ENCODE data around the gene DHRS7C. TPM values are rescaled to one million over a fixed set of nuclear protein-coding genes. Genes with fewer than 3 reads are reported as not detected.

DHRS7C gene, protein sequence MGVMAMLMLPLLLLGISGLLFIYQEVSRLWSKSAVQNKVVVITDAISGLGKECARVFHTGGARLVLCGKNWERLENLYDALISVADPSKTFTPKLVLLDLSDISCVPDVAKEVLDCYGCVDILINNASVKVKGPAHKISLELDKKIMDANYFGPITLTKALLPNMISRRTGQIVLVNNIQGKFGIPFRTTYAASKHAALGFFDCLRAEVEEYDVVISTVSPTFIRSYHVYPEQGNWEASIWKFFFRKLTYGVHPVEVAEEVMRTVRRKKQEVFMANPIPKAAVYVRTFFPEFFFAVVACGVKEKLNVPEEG
- total RNA-seq: not detected

GRCh38 chr17:9790889-9791876, at the start of gene DHRS7C:
TSS of gene DHRS7C (minus strand) at chr17:9791592. CDS start at chr17:9791284, 308 bp downstream.

GRCh38 chr17:9825641-9826150, 34.3 kb upstream of the DHRS7C start, which contains the start of gene GLP2R:
TSS of gene GLP2R (plus strand) at chr17:9825924. CDS start at chr17:9826064, 140 bp downstream.

DNA sequence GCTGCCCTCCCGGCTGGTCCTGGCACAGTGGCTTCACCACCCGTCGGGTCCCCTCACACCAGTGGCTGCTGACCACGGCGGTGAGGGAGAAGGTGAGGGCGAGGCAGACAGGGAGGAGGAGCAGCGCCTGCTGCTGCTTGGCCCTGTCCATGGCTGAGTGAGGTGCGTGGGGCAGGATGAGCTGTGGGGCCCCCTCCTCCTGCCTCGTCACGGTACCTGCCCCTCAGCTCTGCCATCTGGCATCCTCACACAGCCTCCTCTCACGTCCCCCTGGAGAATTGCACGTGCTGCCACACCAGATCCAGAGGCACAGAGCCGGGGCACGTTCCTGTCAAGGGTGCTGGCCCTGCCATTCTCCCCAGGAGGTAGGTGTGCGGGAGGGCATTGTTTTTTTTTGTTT, 30.5 kb upstream of the DHRS7C start, which contains the start of gene GSG1L2:
GSG1L2 (minus strand) TSS at position 159 of the 400 bp plus-strand sequence; CDS start at position 151, 8 bp downstream.

Other genes with a start within 250 kb of the DHRS7C start
- gene STX8, start 215.8 kb downstream of the DHRS7C start, total RNA-seq: 100 to 1,000 TPM in 1 of 2 donors, 10 to 100 TPM in 1; 84.7 to 101 TPM
- gene CFAP52, start 214.9 kb downstream of the DHRS7C start, total RNA-seq: not detected
- 1 to 10 TPM in 1 of 2 donors, under 1 TPM in 1; 0.69 to 1.3 TPM for gene USP43, start 146.1 kb downstream of the DHRS7C start, total RNA-seq
- not detected for gene GSG1L2, start 30.5 kb upstream of the DHRS7C start, total RNA-seq
- under 1 TPM; under 0.01 to 0.69 TPM for gene GLP2R, start 34.3 kb upstream of the DHRS7C start, total RNA-seq
- gene RCVRN, start 113.7 kb upstream of the DHRS7C start, total RNA-seq: under 1 TPM in 1 of 2 donors, not detected in 1; 0.34 TPM